Right ventricle myocardium inferior (tissue), 1 donor: ENCODE data around the gene KLF13. TPM values are rescaled to one million over a fixed set of nuclear protein-coding genes. Genes with fewer than 3 reads are reported as not detected.
A peak's percentile ranks its signal among the peaks of the same experiment; 100 is the strongest.

Experiments used
- ATAC-seq: fragments of 200-7000 bp; cut with Tn5 transposase; one replicate; pipeline ENCODE4 v1.9.1; 2020; ENCODE audit warnings: mild to moderate bottlenecking, moderate library complexity
- DNase-seq: peaks from one replicate; pipeline ENCODE4 v3.0.0; 2021; ENCODE audit errors: missing footprints
- intact Hi-C: fragments of 100-400 bp; cut with DNase I; formaldehyde crosslinking; loops from one replicate; pipeline ENCODE4 v1.11.0; 2022
- total RNA-seq: library from RNA; stranded (reverse); fragmentation: NEBNext Ultra II Directional; extraction: Animal tissue kit (Norgen Biotek cat#: 25700); gene quantifications from one replicate; pipeline ENCODE4 v1.2.1, GENCODE V29; 2021
- donor health status: DM: no; HTN: yes; CAD: no; lungs with severe emphysema.

KLF13 gene
- total RNA-seq, 1 donor from 2014 or later, result 63.4 TPM

- ATAC-seq (no peak), DNase-seq (no peak)
- intact Hi-C loops, result no loop called here
Observed at GRCh38 chr15:31297575-31298456, 28.8 kb upstream of the KLF13 start.

- DNase-seq (no peak), ATAC-seq (no peak)
- intact Hi-C loops, result no loop called here
Observed at GRCh38 chr15:31298707-31299172, 27.9 kb upstream of the KLF13 start.

GRCh38 chr15:31300208-31300661, 26.4 kb upstream of the KLF13 start:
- DNase-seq, result no peak
- intact Hi-C loops, result loop anchor here (5.0 kb wide), 1 partner anchor 68 kb away; no protein-coding TSS in a partner anchor
- ATAC-seq, result peak; percentile 29

- ATAC-seq (peak; percentile 29), DNase-seq (no peak)
- intact Hi-C loops, result loop anchor here (5.0 kb wide), 1 partner anchor 69 kb away; no protein-coding TSS in a partner anchor
Observed at GRCh38 chr15:31300981-31301672, 25.5 kb upstream of the KLF13 start.

- intact Hi-C loops, result loop anchor here (5.0 kb wide), 1 partner anchor 69 kb away; no protein-coding TSS in a partner anchor
- ATAC-seq (no peak), DNase-seq (no peak)
Observed at GRCh38 chr15:31301673-31301990, 25.0 kb upstream of the KLF13 start.

- intact Hi-C loops, result loop anchor here (5.0 kb wide), 1 partner anchor 70 kb away; no protein-coding TSS in a partner anchor
- no peak for ATAC-seq
- no peak for DNase-seq
Observed at GRCh38 chr15:31302029-31302657, 24.5 kb upstream of the KLF13 start.

GRCh38 chr15:31302778-31303725, 23.6 kb upstream of the KLF13 start:
- intact Hi-C loops, result loop anchor here (5.0 kb wide), 1 partner anchor 71 kb away; no protein-coding TSS in a partner anchor
- DNase-seq (peak; percentile 80), ATAC-seq (peak; percentile 57)

GRCh38 chr15:31303726-31304648, 22.6 kb upstream of the KLF13 start:
- intact Hi-C loops, result loop anchor here (5.0 kb wide), 1 partner anchor 72 kb away; no protein-coding TSS in a partner anchor
- DNase-seq, result no peak
- ATAC-seq, result no peak

GRCh38 chr15:31304751-31305365, 21.8 kb upstream of the KLF13 start:
- no peak for DNase-seq
- intact Hi-C loops, result loop anchor here (5.0 kb wide), 1 partner anchor 73 kb away; no protein-coding TSS in a partner anchor
- ATAC-seq, result no peak

GRCh38 chr15:31305375-31305774, 21.3 kb upstream of the KLF13 start:
- no peak for DNase-seq
- no peak for ATAC-seq
- intact Hi-C loops, result no loop called here

- ATAC-seq (no peak), DNase-seq (no peak)
- intact Hi-C loops, result no loop called here
Observed at GRCh38 chr15:31305796-31306425, 20.7 kb upstream of the KLF13 start.

- ATAC-seq (peak; percentile 42), DNase-seq (peak; percentile 76)
- intact Hi-C loops, result no loop called here
Observed at GRCh38 chr15:31306426-31307269, 20.0 kb upstream of the KLF13 start.

- ATAC-seq (no peak), DNase-seq (no peak)
- intact Hi-C loops, result no loop called here
Observed at GRCh38 chr15:31307270-31308184, 19.1 kb upstream of the KLF13 start.

GRCh38 chr15:31308185-31308639, 18.4 kb upstream of the KLF13 start:
- intact Hi-C loops, result no loop called here
- DNase-seq, result no peak
- no peak for ATAC-seq
